Adrenal gland (tissue), 12 donors: ENCODE results near the gene FUBP1. TPM values are rescaled to one million over a fixed set of nuclear protein-coding genes. Genes with fewer than 3 reads are reported as not detected.

ENCODE experiments used
- DNase-seq, 7 donors: peaks; one replicate each; pipeline ENCODE4 v3.0.0-alpha.2; 2019 to 2020
- H3K27ac ChIP-seq, 5 donors: fragments of 200-600 bp; sonication (generic) in 4 of 5; 1 replicate in 3 of 5; 2 replicates in 2 of 5; pipeline versions ENCODE4 v1.5.1 to v1.8.0; 2016 to 2020; ENCODE audit warnings: mild to moderate bottlenecking in 1 of 5
- H3K27me3 ChIP-seq: fragments of 200-600 bp; 2 replicates; pipeline ENCODE4 v1.8.0; 2021
- H3K36me3 ChIP-seq, 2 donors: fragments of 200-600 bp; replicated peaks in 1 of 2; 1 replicate in 1 of 2; 2 replicates in 1 of 2; pipeline versions ENCODE4 v1.5.1 to v1.8.0; 2018 to 2022
- H3K4me1 ChIP-seq, 2 donors: fragments of 200-600 bp; replicated peaks in 1 of 2; 1 replicate in 1 of 2; 2 replicates in 1 of 2; pipeline versions ENCODE4 v1.5.1 to v1.8.0; 2018 to 2021
- H3K4me3 ChIP-seq, 4 donors: fragments of 200-600 bp; sonication (generic) in 3 of 4; one replicate each; pipeline ENCODE4 v1.5.1; 2016 to 2018
- H3K9me3 ChIP-seq, 3 donors: fragments of 200-600 bp; sonication (generic) in 1 of 3; replicated peaks in 1 of 3; 1 replicate in 2 of 3; 2 replicates in 1 of 3; pipeline versions ENCODE4 v1.5.1 to v1.8.0; 2016 to 2021
- POLR2A ChIP-seq, 2 donors: fragments of 450-650 bp; IDR thresholded peaks; one replicate each; pipeline ENCODE4 v1.6.1; 2017; ENCODE audit warnings: antibody characterized with exemption in 2 of 2, mild to moderate bottlenecking in 2 of 2, moderate library complexity in 1 of 2
- WGBS, 4 donors: extraction: QIAGEN DNeasy Blood & Tissue Kit in 2 of 4; methylation state at CpG; one replicate each; pipeline versions ENCODE4 v1.1.5 to v1.1.7; 2013 to 2017; 5-methylcytosine and 5-hydroxymethylcytosine counted together
- intact Hi-C, 2 donors: fragments of 100-400 bp; cut with DNase I; formaldehyde crosslinking; loops; one replicate each; pipeline versions ENCODE4 v1.14.1 to v1.15.0; 2022 to 2023
- polyA plus RNA-seq, 3 donors: library from polyadenylated mRNA; stranded (reverse); fragments of 200-250 nt in 2 of 3; fragments of 350-450 nt in 1 of 3; fragmentation: Illumina TruSeq in 1 of 3; extraction: RNeasy Lipid Tissue Mini Kit (QIAGEN cat#74804) in 1 of 3; gene quantifications; one replicate each; pipeline ENCODE4 v1.2.3, GENCODE V29; 2013 to 2014
- total RNA-seq, 9 donors: library from RNA; depleted of rRNA in 4 of 9; stranded (reverse); fragments of >200 nt in 4 of 9; fragments of 120-200 nt in 1 of 9; fragmentation: NEBNext Ultra II Directional in 1 of 9; extraction: Animal tissue kit (Norgen Biotek cat#: 25700) in 1 of 9; gene quantifications; one replicate each; pipeline versions ENCODE4 v1.1.0 to v1.2.4, GENCODE V29; 2013 to 2023
- TF ChIP-seq, protein P1 (sequence below), 6 experiments: fragments of 450-650 bp in 4 of 6; fragments of 200-600 bp in 2 of 6; sonication (generic) in 1 of 6; IDR thresholded peaks; 1 replicate in 5 of 6; 2 replicates in 1 of 6; pipeline versions ENCODE4 v1.5.1 to v1.8.0; 2016 to 2021; ENCODE audit warnings: antibody characterized with exemption in 6 of 6, mild to moderate bottlenecking in 2 of 6, moderate library complexity in 1 of 6
- donor health status: healthy with polysubstance abuse.
- donor health status: Bipolar disorder and iron deficiency.
- donor health status: DM: yes; HTN: yes; CAD: no.
- donor health status: DM: no; HTN: no; CAD: no.
- donor health status: DM: no; HTN: no; CAD: no.
- donor health status: DM: yes; HTN: yes; CAD: no.

FUBP1 gene
- total and polyA plus RNA-seq, 12 donors, result 37.3 to 177 (median 108) TPM

GRCh38 chr1:77906624-77907023, 72.2 kb downstream of the FUBP1 start:
- DNase-seq, result no peak
- Histone ChIP-seq H3K9me3 (no peaks in the 10 kb centered on the region), H3K4me1 (peaks cover 7 to 10% of the 10 kb centered on the region in 2 donors), H3K4me3 (no peak overlapping the region), H3K27ac (no peak overlapping the region), H3K27me3 (no peaks in the 10 kb centered on the region), H3K36me3 (no peaks in the 10 kb centered on the region)
- WGBS, 4 donors, result 90 to 100% (median 94%) methylated on average over 1 of the region's 1 CpG
- intact Hi-C loops, result no loop called here
- no peak for TF ChIP-seq POLR2A (IDR thresholded peaks at IDR 0.05)
- TF ChIP-seq, protein P1, sequence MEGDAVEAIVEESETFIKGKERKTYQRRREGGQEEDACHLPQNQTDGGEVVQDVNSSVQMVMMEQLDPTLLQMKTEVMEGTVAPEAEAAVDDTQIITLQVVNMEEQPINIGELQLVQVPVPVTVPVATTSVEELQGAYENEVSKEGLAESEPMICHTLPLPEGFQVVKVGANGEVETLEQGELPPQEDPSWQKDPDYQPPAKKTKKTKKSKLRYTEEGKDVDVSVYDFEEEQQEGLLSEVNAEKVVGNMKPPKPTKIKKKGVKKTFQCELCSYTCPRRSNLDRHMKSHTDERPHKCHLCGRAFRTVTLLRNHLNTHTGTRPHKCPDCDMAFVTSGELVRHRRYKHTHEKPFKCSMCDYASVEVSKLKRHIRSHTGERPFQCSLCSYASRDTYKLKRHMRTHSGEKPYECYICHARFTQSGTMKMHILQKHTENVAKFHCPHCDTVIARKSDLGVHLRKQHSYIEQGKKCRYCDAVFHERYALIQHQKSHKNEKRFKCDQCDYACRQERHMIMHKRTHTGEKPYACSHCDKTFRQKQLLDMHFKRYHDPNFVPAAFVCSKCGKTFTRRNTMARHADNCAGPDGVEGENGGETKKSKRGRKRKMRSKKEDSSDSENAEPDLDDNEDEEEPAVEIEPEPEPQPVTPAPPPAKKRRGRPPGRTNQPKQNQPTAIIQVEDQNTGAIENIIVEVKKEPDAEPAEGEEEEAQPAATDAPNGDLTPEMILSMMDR (IDR thresholded peaks at IDR 0.05), result no peak

- 80 to 92% (median 85%) methylated on average over 2 of the region's 2 CpGs for WGBS, 4 donors
- H3K36me3 ChIP-seq, result no peaks in the 10 kb centered on the region
- intact Hi-C loops, result no loop called here
- H3K27me3 ChIP-seq, result no peaks in the 10 kb centered on the region
- H3K27ac ChIP-seq, result no peak overlapping the region
- TF ChIP-seq POLR2A (IDR thresholded peaks at IDR 0.05), result no peak
- TF ChIP-seq, protein P1 (IDR thresholded peaks at IDR 0.05), result no peak
- no peak overlapping the region for H3K4me3 ChIP-seq
- DNase-seq, result no peak
- H3K9me3 ChIP-seq, result no peaks in the 10 kb centered on the region
- H3K4me1 ChIP-seq, result peaks cover 10% of the 10 kb centered on the region in 2 donors
These were observed 72.8 kb downstream of the FUBP1 start for GRCh38 chr1:77906019-77906545.

DNA sequence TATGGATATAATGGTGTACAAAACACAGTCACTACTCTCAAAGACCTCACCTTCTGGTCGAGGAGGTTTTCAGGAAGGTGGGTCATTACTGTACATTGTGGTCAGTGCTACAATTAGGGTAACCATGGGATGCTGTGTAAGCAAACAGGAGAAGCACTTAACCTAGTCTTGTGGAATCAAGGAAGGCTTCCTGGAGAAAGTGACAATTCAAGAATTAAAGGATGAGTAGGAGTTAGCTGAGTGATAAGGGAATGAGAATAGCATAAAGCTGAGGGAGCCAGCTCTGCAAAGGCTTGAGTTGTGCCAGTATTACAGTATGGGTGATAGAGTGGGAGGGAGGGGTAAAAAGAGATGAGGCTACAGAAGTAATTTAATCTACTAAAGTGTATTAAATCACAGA, 73.3 kb downstream of the FUBP1 start:
- 83 to 96% (median 91%) methylated on average over 1 of the region's 1 CpG for WGBS, 4 donors
- TF ChIP-seq, protein P1 (IDR thresholded peaks at IDR 0.05), result no peak
- TF ChIP-seq POLR2A (IDR thresholded peaks at IDR 0.05), result no peak
- Histone ChIP-seq H3K4me1 (peaks cover 14 to 15% of the 10 kb centered on the region in 2 donors), H3K27me3 (no peaks in the 10 kb centered on the region), H3K4me3 (no peak overlapping the region), H3K27ac (no peak overlapping the region), H3K36me3 (no peaks in the 10 kb centered on the region), H3K9me3 (no peaks in the 10 kb centered on the region)
- no peak for DNase-seq
- intact Hi-C loops, result no loop called here

- Histone ChIP-seq H3K36me3 (no peaks in the 10 kb centered on the region), H3K27me3 (no peaks in the 10 kb centered on the region), H3K9me3 (no peaks in the 10 kb centered on the region), H3K4me1 (peaks cover 15 to 17% of the 10 kb centered on the region in 2 donors), H3K4me3 (peak overlapping the region in 1 of 4 donors; percentile 27), H3K27ac (peak overlapping the region in 3 of 5 donors; percentile 11 to 67 (median 56))
- intact Hi-C loops, result no loop called here
- peak in 3 of 7 donors; percentile 27 to 38 (median 32) for DNase-seq
- WGBS, 4 donors, result 10 to 18% (median 13%) methylated on average over 4 of the region's 4 CpGs
- TF ChIP-seq POLR2A (IDR thresholded peaks at IDR 0.05), result no peak
- TF ChIP-seq, protein P1 (IDR thresholded peaks at IDR 0.05), result peak; percentile 29 to 58 (median 44)
These were observed 78.1 kb downstream of the FUBP1 start for GRCh38 chr1:77900687-77901293.
